Natural killer cell (primary cell): ENCODE data around the gene CNPY4. TPM values are rescaled to one million over a fixed set of nuclear protein-coding genes. Genes with fewer than 3 reads are reported as not detected.

Experiments used
- ATAC-seq, 3 donors: fragments of 150-1000 bp in 2 of 3; fragments of 200-7000 bp in 1 of 3; cut with Tn5 transposase; 1 replicate in 1 of 3; 2 replicates in 2 of 3; pipeline ENCODE4 v1.10.0; 2021; ENCODE audit warnings: mild to moderate bottlenecking in 2 of 3, moderate library complexity in 2 of 3
- DNase-seq, 2 donors: peaks; one replicate each; pipeline versions ENCODE4 v3.0.0 to v3.0.0-alpha.2; 2013 to 2021; ENCODE audit warnings: mixed read lengths in 1 of 2
- H3K27ac ChIP-seq: one replicate; pipeline ENCODE4 v1.5.1; 2013; ENCODE audit warnings: mild to moderate bottlenecking, low read length
- H3K27me3 ChIP-seq: one replicate; pipeline ENCODE4 v1.6.1; 2013; ENCODE audit warnings: low read length; ENCODE audit not compliant: control insufficient read depth, insufficient read depth
- H3K36me3 ChIP-seq: one replicate; pipeline ENCODE4 v1.6.1; 2013; ENCODE audit warnings: low read length; ENCODE audit not compliant: control insufficient read depth, insufficient read depth
- H3K4me1 ChIP-seq: one replicate; pipeline ENCODE4 v1.6.1; 2013; ENCODE audit warnings: low read length; ENCODE audit not compliant: control insufficient read depth, insufficient read depth
- H3K4me3 ChIP-seq: one replicate; pipeline ENCODE4 v1.5.1; 2013; ENCODE audit warnings: low read length
- H3K9me3 ChIP-seq: one replicate; pipeline ENCODE4 v1.6.1; 2013; ENCODE audit warnings: low read length; ENCODE audit not compliant: control insufficient read depth, insufficient read depth
- H3K27ac Mint-ChIP-seq, 2 donors: one replicate each; pipeline ENCODE4 v1.8.0; 2022; ENCODE audit warnings: mild to moderate bottlenecking in 2 of 2, mixed read lengths in 2 of 2, moderate library complexity in 1 of 2
- H3K27me3 Mint-ChIP-seq, 2 donors: one replicate each; pipeline ENCODE4 v1.8.0; 2022; ENCODE audit warnings: low read depth in 2 of 2, mixed read lengths in 2 of 2
- H3K36me3 Mint-ChIP-seq: one replicate; pipeline ENCODE4 v1.8.0; 2022; ENCODE audit warnings: mixed read lengths
- H3K4me1 Mint-ChIP-seq, 2 donors: one replicate each; pipeline ENCODE4 v1.8.0; 2022; ENCODE audit warnings: mixed read lengths in 2 of 2
- H3K4me3 Mint-ChIP-seq: one replicate; pipeline ENCODE4 v1.8.0; 2022; ENCODE audit warnings: mild to moderate bottlenecking, moderate library complexity, mixed read lengths
- H3K9me3 Mint-ChIP-seq, 2 donors: one replicate each; pipeline ENCODE4 v1.8.0; 2022; ENCODE audit warnings: mixed read lengths in 2 of 2
- WGBS: methylation state at CpG from one replicate; pipeline ENCODE4 v1.1.7; 2013; ENCODE audit warnings: missing lambda C conversion rate; ENCODE audit not compliant: insufficient coverage; 5-methylcytosine and 5-hydroxymethylcytosine counted together
- intact Hi-C: fragments of 100-400 bp; cut with micrococcal nuclease; formaldehyde crosslinking; loops from one replicate; pipeline ENCODE4 v1.14.2; 2022
- total RNA-seq, 4 donors: library from RNA; stranded (reverse); fragments of 120-200 nt in 1 of 4; gene quantifications; one replicate each; pipeline versions ENCODE4 v1.2.3 to v1.2.4, GENCODE V29; 2013 to 2022
- TF ChIP-seq, protein P1 (sequence below): fragments of 200-600 bp; IDR thresholded peaks from one replicate; pipeline ENCODE4 v1.8.0; 2022; ENCODE audit warnings: antibody characterized with exemption

The CNPY4 gene
- total RNA-seq, 3 donors from 2014 or later (not counting 1 experiment from before 2014, with no cell fraction given): 19.1 to 25.8 (median 23.9) TPM

DNA sequence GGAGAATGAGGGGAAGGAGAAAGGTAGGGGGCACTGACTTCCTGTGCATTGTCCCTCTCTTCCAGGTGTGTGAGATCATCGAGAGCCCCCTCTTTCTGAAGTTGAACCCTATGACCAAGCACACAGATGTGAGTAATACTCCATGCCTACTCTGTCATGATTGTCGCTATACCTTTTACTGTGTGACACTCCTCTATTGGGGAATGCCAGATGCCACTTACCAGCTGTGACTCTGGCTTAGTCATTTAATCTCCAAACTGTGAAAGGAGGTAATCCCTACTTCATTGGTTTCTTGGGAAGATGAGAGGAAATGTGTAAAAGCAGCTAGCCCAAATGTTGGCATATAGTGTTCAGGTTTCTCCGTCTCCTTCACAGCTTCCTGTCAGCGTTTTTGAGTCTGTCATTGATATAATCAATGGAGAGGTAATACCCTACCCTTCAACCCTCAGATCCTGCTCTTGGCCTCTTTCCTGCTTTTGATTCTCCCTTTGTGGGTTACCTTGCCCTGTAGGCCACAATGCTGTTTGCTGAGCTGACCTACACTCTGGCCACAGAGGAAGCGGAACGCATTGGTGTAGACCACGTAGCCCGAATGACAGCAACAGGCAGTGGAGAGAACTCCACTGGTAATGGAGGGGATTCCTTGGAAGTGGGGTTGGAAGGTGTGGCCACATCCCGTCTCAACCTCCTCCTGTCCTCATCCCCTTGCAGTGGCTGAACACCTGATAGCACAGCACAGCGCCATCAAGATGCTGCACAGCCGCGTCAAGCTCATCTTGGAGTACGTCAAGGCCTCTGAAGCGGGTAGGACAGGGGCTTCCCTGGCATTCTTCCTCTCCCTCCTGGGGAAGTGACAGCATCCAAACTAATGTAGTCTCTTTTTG lies 28.7 kb upstream of the CNPY4 start:
- ATAC-seq (no peak), DNase-seq (no peak)
- Histone ChIP-seq H3K9me3 (no peaks in the 10 kb centered on the region), H3K27me3 (no peaks in the 10 kb centered on the region), H3K27ac (no peak overlapping the region), H3K4me1 (peaks cover 14% of the 10 kb centered on the region), H3K36me3 (peaks cover 50% of the 10 kb centered on the region), H3K4me3 (no peak overlapping the region)
- Mint-ChIP-seq H3K4me1 (peaks cover 9 to 32% of the 10 kb centered on the region in 2 donors), H3K4me3 (peak overlapping the region; percentile 86), H3K27ac (peak overlapping the region; percentile 16 to 79), H3K27me3 (no peaks in the 10 kb centered on the region), H3K36me3 (peaks cover 8% of the 10 kb centered on the region), H3K9me3 (no peaks in the 10 kb centered on the region)
- TF ChIP-seq, protein P1, sequence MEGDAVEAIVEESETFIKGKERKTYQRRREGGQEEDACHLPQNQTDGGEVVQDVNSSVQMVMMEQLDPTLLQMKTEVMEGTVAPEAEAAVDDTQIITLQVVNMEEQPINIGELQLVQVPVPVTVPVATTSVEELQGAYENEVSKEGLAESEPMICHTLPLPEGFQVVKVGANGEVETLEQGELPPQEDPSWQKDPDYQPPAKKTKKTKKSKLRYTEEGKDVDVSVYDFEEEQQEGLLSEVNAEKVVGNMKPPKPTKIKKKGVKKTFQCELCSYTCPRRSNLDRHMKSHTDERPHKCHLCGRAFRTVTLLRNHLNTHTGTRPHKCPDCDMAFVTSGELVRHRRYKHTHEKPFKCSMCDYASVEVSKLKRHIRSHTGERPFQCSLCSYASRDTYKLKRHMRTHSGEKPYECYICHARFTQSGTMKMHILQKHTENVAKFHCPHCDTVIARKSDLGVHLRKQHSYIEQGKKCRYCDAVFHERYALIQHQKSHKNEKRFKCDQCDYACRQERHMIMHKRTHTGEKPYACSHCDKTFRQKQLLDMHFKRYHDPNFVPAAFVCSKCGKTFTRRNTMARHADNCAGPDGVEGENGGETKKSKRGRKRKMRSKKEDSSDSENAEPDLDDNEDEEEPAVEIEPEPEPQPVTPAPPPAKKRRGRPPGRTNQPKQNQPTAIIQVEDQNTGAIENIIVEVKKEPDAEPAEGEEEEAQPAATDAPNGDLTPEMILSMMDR: no peak
- intact Hi-C loops: no loop called here
- WGBS: 84% methylated on average over 12 of the region's 14 CpGs

DNA sequence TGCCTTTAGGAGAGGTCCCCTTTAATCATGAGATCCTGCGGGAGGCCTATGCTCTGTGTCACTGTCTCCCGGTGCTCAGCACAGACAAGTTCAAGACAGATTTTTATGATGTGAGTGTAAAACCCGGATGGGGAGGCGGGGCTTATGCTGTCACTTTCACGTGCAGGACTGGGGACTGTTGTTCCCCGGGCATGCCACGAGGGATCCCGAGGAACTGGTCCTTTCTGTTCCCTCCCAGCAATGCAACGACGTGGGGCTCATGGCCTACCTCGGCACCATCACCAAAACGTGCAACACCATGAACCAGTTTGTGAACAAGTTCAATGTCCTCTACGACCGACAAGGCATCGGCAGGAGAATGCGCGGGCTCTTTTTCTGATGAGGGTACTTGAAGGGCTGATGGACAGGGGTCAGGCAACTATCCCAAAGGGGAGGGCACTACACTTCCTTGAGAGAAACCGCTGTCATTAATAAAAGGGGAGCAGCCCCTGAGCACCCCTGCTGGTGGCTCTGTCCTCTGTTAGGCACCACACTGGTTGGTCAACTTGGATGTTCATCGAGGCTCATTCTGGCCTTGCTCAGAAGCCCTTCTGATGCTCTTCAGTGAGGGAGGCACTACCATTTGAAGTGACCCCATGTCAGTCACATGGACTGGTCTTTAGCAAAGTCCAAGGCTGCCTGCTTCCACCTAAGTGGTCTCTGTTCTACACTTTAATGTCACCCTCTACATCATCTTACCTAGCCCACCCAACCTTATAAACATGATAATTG lies 27.8 kb upstream of the CNPY4 start:
- Mint-ChIP-seq H3K4me1 (peaks cover 9 to 34% of the 10 kb centered on the region in 2 donors), H3K27me3 (no peaks in the 10 kb centered on the region), H3K4me3 (peak overlapping the region; percentile 31), H3K36me3 (peaks cover 8% of the 10 kb centered on the region), H3K9me3 (no peaks in the 10 kb centered on the region), H3K27ac (peak overlapping the region; percentile 16 to 79)
- intact Hi-C loops: no loop called here
- Histone ChIP-seq H3K36me3 (peaks cover 56% of the 10 kb centered on the region), H3K27me3 (no peaks in the 10 kb centered on the region), H3K4me1 (peaks cover 14% of the 10 kb centered on the region), H3K9me3 (no peaks in the 10 kb centered on the region), H3K4me3 (no peak overlapping the region), H3K27ac (no peak overlapping the region)
- DNase-seq (no peak), ATAC-seq (no peak)
- 89% methylated on average over 19 of the region's 19 CpGs for WGBS
- TF ChIP-seq, protein P1: no peak

DNA sequence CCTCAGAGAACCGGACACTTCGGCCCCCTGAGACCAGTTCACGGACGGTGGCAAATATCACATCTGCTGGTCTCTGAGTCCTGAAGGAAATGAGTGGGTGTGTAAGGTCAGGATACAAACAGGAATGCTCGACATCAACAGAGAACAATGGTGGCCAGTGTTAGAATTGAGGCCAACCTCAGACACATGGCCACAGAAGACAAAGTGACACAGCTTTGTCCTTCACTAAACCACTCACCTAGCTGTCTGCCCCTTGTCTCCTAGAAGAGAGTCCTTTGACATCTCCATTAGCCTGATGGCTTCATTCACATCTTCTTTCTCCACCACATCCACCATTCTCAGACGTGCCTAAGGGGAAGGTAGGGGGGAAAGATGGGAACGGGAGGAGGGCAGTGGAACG lies 26.4 kb upstream of the CNPY4 start:
- Histone ChIP-seq H3K4me1 (peaks cover 12% of the 10 kb centered on the region), H3K4me3 (no peak overlapping the region), H3K27ac (no peak overlapping the region), H3K36me3 (peaks cover 68% of the 10 kb centered on the region), H3K27me3 (no peaks in the 10 kb centered on the region), H3K9me3 (no peaks in the 10 kb centered on the region)
- WGBS: 92% methylated on average over 7 of the region's 8 CpGs
- Mint-ChIP-seq H3K4me3 (no peak overlapping the region), H3K36me3 (peaks cover 18% of the 10 kb centered on the region), H3K4me1 (peaks cover 15 to 37% of the 10 kb centered on the region in 2 donors), H3K27ac (peak overlapping the region in 1 of 2 donors; percentile 79), H3K9me3 (no peaks in the 10 kb centered on the region), H3K27me3 (no peaks in the 10 kb centered on the region)
- ATAC-seq (no peak), DNase-seq (no peak)
- TF ChIP-seq, protein P1: no peak
- intact Hi-C loops: no loop called here
